Stimulated activated CD4-positive, alpha-beta T cell treated with anti-CD3 and anti-CD28 coated beads, Interleukin-15, amount 100 ng/mL, for 1 hour (primary cell): Measurements from ENCODE around the gene SCN1B.
"Not testable (repeated sequence)": the region's sequence is repeated elsewhere in the genome, so short reads cannot be mapped to it uniquely, and the experiment has no call there.

Source experiments
- DNase-seq, 2 donors: peaks; one replicate each; pipeline ENCODE4 v3.0.0-alpha.2; 2020; ENCODE audit warnings: low read depth in 1 of 2, low spot score in 1 of 2

The SCN1B gene

GRCh38 chr19:35034588-35035382 is 4.5 kb downstream of the SCN1B start:
- no peak for DNase-seq

DNA sequence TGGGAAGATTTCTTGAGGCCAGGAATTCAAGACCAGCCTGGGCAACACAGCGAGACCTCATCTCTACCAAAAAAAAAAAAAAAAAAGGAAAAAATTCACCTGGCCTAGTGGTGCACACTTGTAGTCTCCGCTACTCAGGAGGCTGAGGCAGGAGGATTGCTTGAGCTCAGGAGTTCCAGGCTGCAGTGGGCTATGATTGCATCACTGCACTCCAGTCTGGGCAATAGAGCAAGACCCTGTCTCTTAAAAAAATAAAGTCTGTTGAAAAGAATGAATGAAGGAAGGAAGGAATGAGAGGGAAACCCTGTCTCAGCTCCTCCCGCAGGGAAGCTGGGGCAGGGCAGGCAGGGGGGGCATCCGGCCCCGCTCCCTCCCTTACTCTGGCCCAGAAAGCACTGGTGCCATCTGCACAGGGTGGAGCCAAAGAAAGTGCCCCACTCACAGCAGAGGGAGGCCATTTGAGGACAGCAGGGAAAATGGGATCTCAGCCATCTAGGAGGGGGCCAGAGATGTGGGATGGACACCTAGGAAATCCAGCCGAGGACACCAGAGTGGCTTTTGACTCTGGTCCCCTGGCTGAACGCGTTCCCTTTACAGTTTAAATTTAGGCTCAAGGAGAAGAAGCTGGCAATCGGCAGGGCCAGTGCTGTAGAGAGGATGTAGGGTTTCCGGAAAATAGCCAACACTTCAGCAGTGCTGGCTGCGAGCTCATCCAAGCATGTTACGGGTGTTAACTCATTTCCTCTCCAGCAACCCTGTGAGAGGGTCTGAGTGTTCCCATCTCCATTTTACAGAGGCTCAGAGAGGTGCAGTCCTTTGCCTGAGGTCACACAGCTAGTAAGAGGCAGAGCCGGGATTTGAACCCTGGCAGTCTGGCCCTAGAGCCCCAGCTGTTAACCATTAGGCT is 7.7 kb downstream of the SCN1B start:
- no peak for DNase-seq

GRCh38 chr19:35038623-35039512 is 8.6 kb downstream of the SCN1B start:
- DNase-seq, result no peak

DNA sequence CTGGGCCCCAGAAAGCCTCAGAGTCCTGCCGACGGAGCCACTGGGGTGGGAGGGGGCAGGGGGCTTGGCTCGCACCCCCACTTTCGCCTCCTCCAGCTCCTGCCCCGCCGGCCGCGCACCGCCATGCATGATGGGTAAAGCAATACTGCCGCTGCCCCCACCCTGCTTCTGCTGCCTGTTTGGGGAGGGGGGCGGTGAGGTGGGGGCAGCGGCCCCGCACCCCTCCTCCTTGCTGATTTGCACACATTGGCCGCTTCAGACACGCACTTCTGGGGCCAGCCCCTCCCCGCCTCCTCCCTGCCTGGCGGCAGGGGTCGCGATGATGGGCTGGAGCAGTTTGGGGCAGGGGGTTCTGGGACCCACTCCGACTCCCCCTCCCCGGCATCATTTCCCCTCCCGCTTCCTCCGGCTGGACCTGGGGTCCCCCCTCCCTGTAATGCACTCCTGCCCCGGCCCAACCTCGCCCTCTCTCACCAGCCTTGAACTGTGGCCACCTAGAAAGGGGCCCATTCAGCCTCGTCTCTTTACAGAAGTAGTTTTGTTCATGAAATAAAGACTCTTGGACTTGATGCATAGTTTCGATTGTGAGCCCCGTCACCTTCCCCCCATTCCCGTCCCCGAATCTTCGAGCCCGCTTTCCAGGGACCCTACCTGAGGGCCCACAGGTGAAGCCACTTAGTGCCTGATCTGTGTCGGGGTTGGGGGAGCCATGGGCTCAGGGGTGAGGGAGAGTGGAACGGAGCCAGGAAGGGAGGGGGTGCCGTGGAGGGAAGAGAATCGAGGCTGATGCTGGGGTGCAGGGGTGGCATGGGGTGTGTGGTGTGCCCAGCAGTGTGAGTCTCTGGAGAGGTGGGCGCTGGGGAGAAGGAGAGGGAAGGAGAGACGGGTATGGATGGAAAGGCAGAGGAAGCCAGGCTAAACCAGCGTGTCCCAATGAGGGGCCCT is 9.9 kb downstream of the SCN1B start:
- DNase-seq, result no peak

DNA sequence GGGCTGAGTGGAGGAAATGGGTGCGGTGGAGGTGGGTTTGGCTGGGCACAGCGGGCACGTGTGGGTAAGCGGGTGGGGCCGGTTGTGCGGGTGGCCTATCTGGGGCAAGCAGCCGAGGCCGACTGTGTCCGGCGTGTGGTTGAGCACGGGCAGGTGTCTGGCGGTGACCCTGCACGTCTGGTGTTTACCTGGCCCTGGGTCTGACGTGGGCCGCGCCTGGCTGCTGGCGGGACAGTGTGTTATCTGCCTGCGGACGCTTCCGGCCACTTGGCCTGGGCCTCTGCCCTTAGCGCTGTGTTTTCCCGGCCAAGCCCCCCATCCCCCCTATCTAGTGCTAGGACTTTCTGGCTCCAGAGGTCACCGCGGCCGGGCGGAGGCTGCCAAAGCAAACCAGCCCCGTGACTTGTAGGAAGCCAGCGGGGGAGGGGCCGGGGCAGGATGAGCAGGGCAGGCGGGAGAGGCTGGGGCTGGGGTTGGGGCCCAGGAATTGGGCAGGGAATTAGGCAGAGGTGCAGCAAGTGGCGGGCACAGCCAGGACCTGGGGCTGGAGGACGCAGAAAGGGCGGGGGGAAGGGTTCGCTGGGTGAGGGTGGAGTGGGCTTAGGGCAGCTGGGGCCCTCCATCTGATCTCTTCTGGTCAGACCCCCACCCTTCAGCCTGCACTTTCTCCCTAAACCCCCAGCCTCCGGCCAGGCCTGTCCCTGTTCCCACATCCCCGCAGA is 10.7 kb downstream of the SCN1B start:
- no peak for DNase-seq

DNA sequence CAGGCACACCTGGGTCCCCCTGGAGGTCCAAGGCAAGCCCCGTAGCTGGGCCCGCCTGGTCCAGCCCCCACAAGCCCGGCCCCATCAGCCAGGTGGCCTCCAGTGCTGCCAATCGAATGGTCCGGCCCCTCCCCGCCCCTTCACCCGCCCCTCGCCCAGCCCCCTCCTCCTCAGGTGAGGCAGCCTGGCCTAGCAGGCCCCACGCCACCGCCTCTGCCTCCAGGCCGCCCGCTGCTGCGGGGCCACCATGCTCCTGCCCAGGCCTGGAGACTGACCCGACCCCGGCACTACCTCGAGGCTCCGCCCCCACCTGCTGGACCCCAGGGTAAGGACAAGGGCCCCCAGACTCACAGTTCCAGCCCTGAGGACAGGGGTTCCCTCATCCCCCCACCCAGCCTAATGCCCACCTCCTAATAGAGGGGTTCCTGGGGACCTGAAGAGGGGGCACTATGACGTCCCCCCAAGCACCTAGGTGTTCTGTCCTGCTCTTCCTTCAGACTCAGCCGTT is 11.3 kb downstream of the SCN1B start, which contains the start of gene HPN:
TSS of gene HPN (plus strand) at position 174 of the 508 bp plus-strand sequence. CDS start 786 bp downstream, outside the sequence.
- DNase-seq, result no peak

- no peak for DNase-seq
Measured at GRCh38 chr19:35042056-35042730, 11.9 kb downstream of the SCN1B start.

DNA sequence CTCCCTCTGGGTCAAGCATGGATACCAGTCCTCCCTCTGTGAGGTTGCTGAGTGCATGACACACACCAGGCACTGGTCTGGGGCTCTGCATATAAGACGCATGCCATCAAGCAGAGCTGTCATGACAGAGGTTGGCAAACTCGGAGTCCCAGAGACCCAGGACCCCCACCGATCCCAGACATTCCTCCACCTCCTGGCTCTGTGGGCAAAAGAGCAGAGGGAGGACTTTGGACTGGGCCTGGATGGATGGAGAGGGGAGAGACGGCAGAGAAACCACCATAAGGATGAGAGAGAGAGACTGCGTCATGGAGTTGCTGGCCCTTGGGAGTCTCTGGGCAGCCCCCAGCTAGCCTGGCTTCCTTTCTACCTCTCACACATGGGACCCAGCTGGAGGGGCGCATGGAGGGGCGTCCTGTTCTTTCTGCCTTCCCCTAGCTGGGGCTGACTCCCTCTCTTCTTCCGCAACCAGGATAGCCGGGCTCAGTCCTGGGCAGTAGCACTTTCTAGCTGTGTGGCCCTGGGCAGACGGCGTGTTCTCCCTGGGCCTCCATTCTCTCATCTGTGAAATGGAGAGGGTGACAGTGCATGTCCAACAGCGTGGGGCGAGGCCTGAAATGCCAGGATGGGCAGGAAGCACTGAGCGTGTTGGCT is 12.8 kb downstream of the SCN1B start:
- DNase-seq, result no peak

DNA sequence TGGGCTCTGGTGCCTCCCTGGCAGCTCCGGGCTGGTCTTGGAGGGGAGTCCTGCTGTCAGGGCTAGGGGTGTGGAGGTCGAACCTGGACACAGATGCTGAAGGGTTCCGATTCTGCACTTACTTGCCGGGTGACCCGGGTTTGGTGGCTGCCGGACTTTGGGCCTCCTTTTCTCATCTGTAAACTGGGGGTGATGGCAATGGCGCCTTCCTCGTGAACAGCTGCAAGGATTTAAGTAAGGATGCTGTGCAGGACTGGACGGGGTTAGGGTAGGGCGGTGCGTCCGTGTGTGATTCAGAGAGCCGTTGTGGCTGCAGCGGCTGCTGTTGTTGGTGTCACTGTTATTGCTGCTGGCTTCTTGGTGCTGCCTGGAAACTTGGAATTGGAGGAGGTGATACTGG is 13.6 kb downstream of the SCN1B start:
- DNase-seq, result no peak

GRCh38 chr19:35044317-35045117 is 14.2 kb downstream of the SCN1B start:
- peak; percentile 29 to 37 for DNase-seq

GRCh38 chr19:35045667-35046300 is 15.5 kb downstream of the SCN1B start:
- DNase-seq, result no peak

GRCh38 chr19:35046461-35046860 is 16.2 kb downstream of the SCN1B start:
- DNase-seq, result no peak

DNA sequence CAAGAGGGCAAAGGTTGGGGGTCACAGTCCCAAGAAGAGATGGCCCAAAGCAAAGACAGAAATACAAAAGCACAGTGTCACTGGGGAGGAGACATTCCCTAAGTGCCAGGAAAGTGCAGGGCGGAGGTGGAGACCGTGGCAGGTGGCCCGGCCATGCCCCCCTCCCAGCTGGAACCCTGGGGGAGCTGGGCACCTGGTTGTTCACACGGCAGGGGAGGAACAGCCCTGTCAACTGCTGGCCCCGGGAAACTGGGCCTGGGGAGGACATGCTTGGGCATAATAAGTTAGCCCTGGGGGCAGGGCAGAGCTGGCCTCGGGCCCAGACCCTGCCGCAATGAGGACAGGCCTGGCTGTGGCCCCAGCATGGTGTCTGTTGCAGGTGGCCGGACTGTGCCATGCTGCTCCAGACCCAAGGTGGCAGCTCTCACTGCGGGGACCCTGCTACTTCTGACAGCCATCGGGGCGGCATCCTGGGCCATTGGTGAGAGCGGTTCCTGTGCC is 18.7 kb downstream of the SCN1B start:
- DNase-seq, result no peak

- no peak for DNase-seq
Measured at GRCh38 chr19:35049456-35049855, 19.2 kb downstream of the SCN1B start.

DNA sequence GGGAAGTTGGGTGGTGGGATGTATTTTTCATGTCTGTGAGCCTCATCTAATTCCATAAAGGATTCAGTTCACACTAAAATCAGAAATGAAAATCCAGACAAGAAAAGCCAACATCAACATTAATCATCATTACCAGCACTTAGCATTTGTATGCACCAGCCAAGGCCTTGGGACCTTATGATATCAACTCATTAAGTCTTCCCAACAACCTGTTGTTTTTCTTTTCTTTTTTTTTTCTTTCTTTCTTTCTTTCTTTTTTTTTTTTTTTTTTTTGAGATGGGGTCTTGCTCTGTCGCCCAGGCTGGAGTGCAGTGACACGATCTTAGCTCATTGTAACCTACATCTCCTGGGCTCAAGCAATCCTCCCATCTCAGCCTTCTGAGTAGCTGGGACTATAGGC is 20.4 kb downstream of the SCN1B start:
- not testable (repeated sequence) for DNase-seq

GRCh38 chr19:35051268-35051667 is 21.0 kb downstream of the SCN1B start:
- DNase-seq, result not testable (repeated sequence)
